Measurements from ENCODE around the gene PCDHGC5. TPM values are rescaled to one million over a fixed set of nuclear protein-coding genes. Genes with fewer than 3 reads are reported as not detected.

The PCDHGC5 gene
- total RNA-seq, 2 donors from 2014 or later, result 0.71 to 1.8 TPM

- Mint-ChIP-seq H3K9me3 (no peaks in the 10 kb centered on the region), H3K4me1 (peaks cover 29% of the 10 kb centered on the region), H3K27me3 (ENCODE audit: insufficient read depth) (peaks cover 6% of the 10 kb centered on the region), H3K4me3 (no peak overlapping the region), H3K27ac (no peak overlapping the region), H3K36me3 (ENCODE audit: low read depth) (peaks cover 13% of the 10 kb centered on the region)
- no peak for DNase-seq
- no peak for TF ChIP-seq CTCF (conservative IDR thresholded peaks at IDR 0.05)
- Histone ChIP-seq H3K36me3 (ENCODE audit: control insufficient read depth, insufficient read depth, low read length) (peaks cover 16% of the 10 kb centered on the region), H3K9me3 (ENCODE audit: control insufficient read depth, low read length) (no peaks in the 10 kb centered on the region), H3K27ac (ENCODE audit: low read depth, low read length) (no peak overlapping the region), H3K4me1 (ENCODE audit: control insufficient read depth, insufficient read depth, low read length) (peaks cover 22% of the 10 kb centered on the region), H3K4me3 (ENCODE audit: low read length) (no peak overlapping the region), H3K9ac (ENCODE audit: extremely low read depth, low read length, poor library complexity, severe bottlenecking) (no peak overlapping the region), H3K27me3 (ENCODE audit: control insufficient read depth, insufficient read depth, low read length, poor library complexity, severe bottlenecking) (no peaks in the 10 kb centered on the region)
- 92 to 100% methylated on average over 4 to 8 of the region's 9 CpGs for WGBS, 2 experiments (ENCODE audit: insufficient coverage in 1 of 2, insufficient read length in 1 of 2)
Measured at GRCh38 chr5:141510160-141510559, 21.3 kb downstream of the PCDHGC5 start.

- Mint-ChIP-seq H3K4me3 (no peak overlapping the region), H3K27me3 (ENCODE audit: insufficient read depth) (peaks cover 6% of the 10 kb centered on the region), H3K27ac (no peak overlapping the region), H3K36me3 (ENCODE audit: low read depth) (peaks cover 11% of the 10 kb centered on the region), H3K9me3 (no peaks in the 10 kb centered on the region), H3K4me1 (peaks cover 36% of the 10 kb centered on the region)
- Histone ChIP-seq H3K9ac (ENCODE audit: extremely low read depth, low read length, poor library complexity, severe bottlenecking) (no peak overlapping the region), H3K4me1 (ENCODE audit: control insufficient read depth, insufficient read depth, low read length) (peaks cover 26% of the 10 kb centered on the region), H3K27me3 (ENCODE audit: control insufficient read depth, insufficient read depth, low read length, poor library complexity, severe bottlenecking) (no peaks in the 10 kb centered on the region), H3K27ac (ENCODE audit: low read depth, low read length) (no peak overlapping the region), H3K9me3 (ENCODE audit: control insufficient read depth, low read length) (no peaks in the 10 kb centered on the region), H3K4me3 (ENCODE audit: low read length) (no peak overlapping the region), H3K36me3 (ENCODE audit: control insufficient read depth, insufficient read depth, low read length) (peaks cover 25% of the 10 kb centered on the region)
- no peak for TF ChIP-seq CTCF (conservative IDR thresholded peaks at IDR 0.05)
- DNase-seq, result no peak
- 89 to 94% methylated on average over 11 to 13 of the region's 14 CpGs for WGBS, 2 experiments (ENCODE audit: insufficient coverage in 1 of 2, insufficient read length in 1 of 2)
Measured at GRCh38 chr5:141510850-141511601, 22.1 kb downstream of the PCDHGC5 start.

GRCh38 chr5:141511771-141512325 lies 23.0 kb downstream of the PCDHGC5 start:
- H3K4me1 ChIP-seq (ENCODE audit: control insufficient read depth, insufficient read depth, low read length), result peaks cover 26% of the 10 kb centered on the region
- Mint-ChIP-seq H3K4me3 (peak overlapping the region; percentile 69), H3K4me1 (peaks cover 38% of the 10 kb centered on the region), H3K9me3 (no peaks in the 10 kb centered on the region), H3K36me3 (ENCODE audit: low read depth) (peaks cover 16% of the 10 kb centered on the region), H3K27ac (no peak overlapping the region), H3K27me3 (ENCODE audit: insufficient read depth) (peaks cover 6% of the 10 kb centered on the region)
- H3K36me3 ChIP-seq (ENCODE audit: control insufficient read depth, insufficient read depth, low read length), result peaks cover 33% of the 10 kb centered on the region
- H3K9ac ChIP-seq (ENCODE audit: extremely low read depth, low read length, poor library complexity, severe bottlenecking), result no peak overlapping the region
- DNase-seq, result no peak
- H3K9me3 ChIP-seq (ENCODE audit: control insufficient read depth, low read length), result no peaks in the 10 kb centered on the region
- H3K27me3 ChIP-seq (ENCODE audit: control insufficient read depth, insufficient read depth, low read length, poor library complexity, severe bottlenecking), result no peaks in the 10 kb centered on the region
- no peak for TF ChIP-seq CTCF (conservative IDR thresholded peaks at IDR 0.05)
- no peak overlapping the region for H3K4me3 ChIP-seq (ENCODE audit: low read length)
- 89 to 91% methylated on average over 1 to 4 of the region's 4 CpGs for WGBS, 2 experiments (ENCODE audit: insufficient coverage in 1 of 2, insufficient read length in 1 of 2)
- no peak overlapping the region for H3K27ac ChIP-seq (ENCODE audit: low read depth, low read length)
